ENCODE results near the gene PRMT1.

- TF ChIP-seq CTCF (conservative IDR thresholded peaks at IDR 0.05) (no peak; the same call in 1 of the 2 replicates), ZFX (IDR thresholded peaks at IDR 0.05) (no peak)
Observed at GRCh38 chr19:49690079-49690655, 13.1 kb downstream of the PRMT1 start.
